ENCODE measurements around the gene KCNJ15.
A peak's percentile ranks its signal among the peaks of the same experiment; 100 is the strongest.

Gene KCNJ15

DNA sequence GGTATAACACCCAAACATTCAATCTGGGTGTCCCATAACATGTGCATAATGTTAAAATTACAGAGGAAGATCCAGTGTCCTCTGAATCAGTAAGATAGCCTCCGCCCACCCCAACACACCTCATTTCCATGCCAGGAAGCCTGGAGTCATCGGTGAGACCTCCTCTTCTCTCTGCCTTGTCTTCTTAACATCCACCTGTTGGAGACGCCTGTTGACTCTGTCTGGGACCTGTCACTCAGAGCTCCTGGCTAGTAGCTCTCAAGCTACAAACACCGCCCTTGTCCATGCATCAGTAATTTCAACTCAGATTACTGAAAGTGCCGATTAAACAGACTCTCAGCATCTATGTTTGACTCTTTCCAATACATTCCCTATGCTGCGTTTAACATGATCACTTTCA, 27.4 kb downstream of the KCNJ15 start:
- in situ Hi-C loops (cut with HindIII; ENCODE audit: low sequenced_read_pairs) = no loop called here
- no peak overlapping the region for H3K4me3 ChIP-seq (ENCODE audit: low read depth, low read length)
- no peak for DNase-seq (ENCODE audit: low read depth)
- TF ChIP-seq, protein P1, sequence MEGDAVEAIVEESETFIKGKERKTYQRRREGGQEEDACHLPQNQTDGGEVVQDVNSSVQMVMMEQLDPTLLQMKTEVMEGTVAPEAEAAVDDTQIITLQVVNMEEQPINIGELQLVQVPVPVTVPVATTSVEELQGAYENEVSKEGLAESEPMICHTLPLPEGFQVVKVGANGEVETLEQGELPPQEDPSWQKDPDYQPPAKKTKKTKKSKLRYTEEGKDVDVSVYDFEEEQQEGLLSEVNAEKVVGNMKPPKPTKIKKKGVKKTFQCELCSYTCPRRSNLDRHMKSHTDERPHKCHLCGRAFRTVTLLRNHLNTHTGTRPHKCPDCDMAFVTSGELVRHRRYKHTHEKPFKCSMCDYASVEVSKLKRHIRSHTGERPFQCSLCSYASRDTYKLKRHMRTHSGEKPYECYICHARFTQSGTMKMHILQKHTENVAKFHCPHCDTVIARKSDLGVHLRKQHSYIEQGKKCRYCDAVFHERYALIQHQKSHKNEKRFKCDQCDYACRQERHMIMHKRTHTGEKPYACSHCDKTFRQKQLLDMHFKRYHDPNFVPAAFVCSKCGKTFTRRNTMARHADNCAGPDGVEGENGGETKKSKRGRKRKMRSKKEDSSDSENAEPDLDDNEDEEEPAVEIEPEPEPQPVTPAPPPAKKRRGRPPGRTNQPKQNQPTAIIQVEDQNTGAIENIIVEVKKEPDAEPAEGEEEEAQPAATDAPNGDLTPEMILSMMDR (IDR thresholded peaks at IDR 0.05; ENCODE audit: low read depth, low read length, missing control alignments) = no peak

DNA sequence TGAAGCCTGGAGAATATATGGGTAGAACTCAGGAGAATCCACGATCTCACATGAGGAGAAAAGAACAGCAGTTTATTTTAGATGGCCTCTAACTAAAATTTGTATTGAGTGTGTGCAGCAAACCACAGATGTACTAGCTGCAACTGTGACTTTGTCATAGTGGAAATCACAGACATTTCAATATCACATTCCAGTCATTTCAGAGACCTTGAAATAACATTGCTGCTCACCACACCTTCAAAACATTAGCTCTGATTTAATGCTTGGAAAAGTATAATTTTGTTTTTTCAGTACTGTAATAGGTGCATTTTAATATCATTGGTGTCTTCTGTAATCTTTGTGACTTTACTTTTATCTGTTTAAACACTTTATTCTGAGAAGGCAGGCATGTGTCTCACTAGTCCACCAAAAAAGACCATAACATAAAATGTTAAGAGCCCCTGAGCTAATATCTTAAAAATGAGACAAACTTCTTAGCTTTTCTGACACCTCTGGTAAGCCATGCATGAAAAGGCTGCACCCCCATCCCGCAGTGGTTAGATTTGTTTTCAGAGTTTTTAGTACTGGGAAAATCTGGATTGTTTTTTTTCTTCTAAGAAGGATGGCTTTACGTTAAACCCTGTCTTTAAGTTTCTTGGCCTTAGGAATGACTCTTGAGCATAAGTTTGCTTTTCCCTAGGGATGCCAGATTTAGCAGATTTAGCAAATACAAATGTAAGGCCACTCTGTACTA, 30.1 kb downstream of the KCNJ15 start:
- in situ Hi-C loops (cut with HindIII; ENCODE audit: low sequenced_read_pairs) = no loop called here
- no peak for DNase-seq (ENCODE audit: low read depth)
- TF ChIP-seq, protein P1 (IDR thresholded peaks at IDR 0.05; ENCODE audit: low read depth, low read length, missing control alignments) = no peak
- H3K4me3 ChIP-seq (ENCODE audit: low read depth, low read length) = no peak overlapping the region

DNA sequence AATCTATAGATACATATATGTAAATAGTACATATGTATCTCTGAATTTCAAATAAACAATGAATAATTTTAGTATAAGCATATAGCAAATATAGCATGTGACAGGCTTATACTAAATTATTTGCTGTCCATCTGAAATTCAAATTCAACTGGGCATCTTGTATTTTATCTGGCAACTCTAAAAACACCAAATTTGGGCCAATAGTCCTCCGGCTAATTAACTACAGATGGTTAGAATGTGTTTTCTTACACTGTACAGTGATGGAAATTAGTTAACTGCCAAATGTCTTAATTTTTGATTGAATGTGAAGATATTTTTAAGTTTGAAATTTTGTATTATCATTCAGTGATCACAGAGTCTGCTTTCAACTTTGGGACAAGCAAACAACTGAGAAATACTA, 30.7 kb downstream of the KCNJ15 start:
- no peak overlapping the region for H3K4me3 ChIP-seq (ENCODE audit: low read depth, low read length)
- TF ChIP-seq, protein P1 (IDR thresholded peaks at IDR 0.05; ENCODE audit: low read depth, low read length, missing control alignments) = no peak
- in situ Hi-C loops (cut with HindIII; ENCODE audit: low sequenced_read_pairs) = no loop called here

DNA sequence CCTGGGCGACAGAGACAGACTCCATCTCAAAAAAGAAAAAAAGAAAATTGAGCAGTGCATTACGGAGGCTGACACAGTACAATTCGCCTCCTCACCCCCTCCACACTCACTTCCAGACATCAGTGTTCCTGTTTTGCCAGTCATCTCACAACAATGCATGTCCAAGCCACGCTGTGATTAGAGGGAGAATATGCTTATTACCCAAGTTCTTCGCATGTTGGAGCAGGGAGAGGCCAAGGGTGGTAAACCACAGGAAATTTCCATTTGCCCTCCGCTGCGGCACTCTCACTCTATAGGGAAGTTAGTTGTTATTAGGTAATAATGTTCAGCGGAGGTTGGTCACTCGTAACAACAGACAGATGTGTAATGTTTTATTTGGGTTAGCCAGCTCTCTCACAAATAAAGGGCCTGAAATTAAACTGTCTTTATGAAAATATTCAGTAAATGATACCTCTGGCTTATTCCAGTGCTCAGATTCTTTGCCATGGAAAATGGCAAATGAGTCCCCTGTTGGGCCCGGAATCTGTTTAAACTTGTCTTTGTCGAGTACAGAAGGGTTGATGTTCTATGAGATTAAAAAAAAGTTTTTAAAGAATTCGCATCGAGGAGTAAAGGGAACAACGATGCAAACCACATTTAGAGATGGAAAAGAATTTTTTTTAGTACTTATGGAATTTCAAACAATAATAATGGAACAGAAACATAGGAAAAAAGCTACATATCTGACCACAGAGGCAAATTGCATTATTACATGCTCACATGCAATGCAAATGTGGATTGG, 33.1 kb downstream of the KCNJ15 start:
- TF ChIP-seq, protein P1 (IDR thresholded peaks at IDR 0.05; ENCODE audit: low read depth, low read length, missing control alignments) = no peak
- peak; percentile 100 for DNase-seq (ENCODE audit: low read depth)
- no peak overlapping the region for H3K4me3 ChIP-seq (ENCODE audit: low read depth, low read length)
- in situ Hi-C loops (cut with HindIII; ENCODE audit: low sequenced_read_pairs) = no loop called here

More for the DNA sequence above, 30.7 kb downstream of the KCNJ15 start:
- no peak for DNase-seq (ENCODE audit: low read depth)

DNA sequence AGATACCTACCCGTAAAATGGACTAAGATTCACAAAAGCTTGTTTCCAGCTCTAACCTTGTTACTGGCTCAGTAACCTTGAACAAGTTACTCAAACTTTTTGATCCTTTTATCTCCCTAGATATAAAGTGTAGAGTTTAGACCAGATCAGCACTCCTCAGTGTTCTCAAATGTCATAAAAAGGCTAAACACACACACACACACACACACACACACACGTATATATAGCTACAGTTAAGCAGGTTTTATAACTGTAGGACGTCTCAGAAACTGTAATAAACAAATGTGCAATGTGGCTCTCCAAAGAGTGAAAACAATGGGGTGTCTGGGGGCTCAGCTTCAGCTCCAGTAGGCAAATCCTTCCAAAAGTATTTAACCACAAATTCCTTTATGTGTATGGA, 34.0 kb downstream of the KCNJ15 start:
- H3K4me3 ChIP-seq (ENCODE audit: low read depth, low read length) = no peak overlapping the region
- TF ChIP-seq, protein P1 (IDR thresholded peaks at IDR 0.05; ENCODE audit: low read depth, low read length, missing control alignments) = no peak
- in situ Hi-C loops (cut with HindIII; ENCODE audit: low sequenced_read_pairs) = no loop called here
- DNase-seq (ENCODE audit: low read depth) = no peak

DNA sequence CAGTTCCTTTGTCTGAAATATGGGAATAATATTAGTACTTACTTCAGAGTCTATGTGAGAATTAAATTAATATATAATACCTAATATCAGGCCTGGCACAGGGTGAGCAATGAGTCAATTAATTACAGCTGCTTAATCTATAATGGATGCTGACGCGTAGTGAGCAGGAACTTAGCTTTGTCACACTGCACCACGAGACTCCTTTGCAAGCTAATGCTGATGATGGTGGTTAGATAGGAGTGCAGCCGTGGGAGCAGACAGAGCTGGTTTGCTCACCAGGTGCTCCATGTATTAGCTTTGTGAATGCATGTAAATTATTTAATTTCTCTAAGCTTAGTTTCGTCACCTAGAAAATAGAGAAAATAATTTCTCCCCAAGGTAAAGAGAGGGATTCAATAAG, 35.1 kb downstream of the KCNJ15 start:
- DNase-seq (ENCODE audit: low read depth) = no peak

More for the DNA sequence above, 35.1 kb downstream of the KCNJ15 start:
- H3K4me3 ChIP-seq (ENCODE audit: low read depth, low read length) = no peak overlapping the region
- TF ChIP-seq, protein P1 (IDR thresholded peaks at IDR 0.05; ENCODE audit: low read depth, low read length, missing control alignments) = no peak
- in situ Hi-C loops (cut with HindIII; ENCODE audit: low sequenced_read_pairs) = no loop called here
